Thymus (tissue), 11 donors: Measurements from ENCODE around the gene GHRH. TPM values are rescaled to one million over a fixed set of nuclear protein-coding genes. Genes with fewer than 3 reads are reported as not detected.

ENCODE experiments used
- DNase-seq, 9 donors: peaks; one replicate each; pipeline ENCODE4 v3.0.0-alpha.2; 2013; ENCODE audit warnings: low spot score in 9 of 9, low read depth in 6 of 9, missing footprints in 1 of 9
- H3K27ac ChIP-seq, 2 donors: one replicate each; pipeline ENCODE4 v1.5.1; 2013; ENCODE audit warnings: control low read depth in 1 of 2, low read depth in 1 of 2, low read length in 1 of 2, mild to moderate bottlenecking in 1 of 2, moderate library complexity in 1 of 2
- H3K27me3 ChIP-seq, 2 donors: one replicate each; pipeline ENCODE4 v1.5.1; 2013; ENCODE audit warnings: low read length in 1 of 2; ENCODE audit not compliant: control insufficient read depth in 2 of 2, insufficient read depth in 1 of 2
- H3K36me3 ChIP-seq, 2 donors: one replicate each; pipeline ENCODE4 v1.5.1; 2013; ENCODE audit warnings: low read length in 1 of 2, mild to moderate bottlenecking in 1 of 2, moderate library complexity in 1 of 2; ENCODE audit not compliant: control insufficient read depth in 2 of 2, insufficient read depth in 2 of 2
- H3K4me1 ChIP-seq, 2 donors: one replicate each; pipeline ENCODE4 v1.5.1; 2013; ENCODE audit warnings: low read length in 2 of 2; ENCODE audit not compliant: control insufficient read depth in 2 of 2, insufficient read depth in 2 of 2
- H3K4me3 ChIP-seq, 2 donors: one replicate each; pipeline ENCODE4 v1.5.1; 2013; ENCODE audit warnings: low read length in 2 of 2, control low read depth in 1 of 2, mild to moderate bottlenecking in 1 of 2
- H3K9me3 ChIP-seq, 2 donors: one replicate each; pipeline ENCODE4 v1.5.1; 2013; ENCODE audit warnings: low read length in 1 of 2, mild to moderate bottlenecking in 1 of 2; ENCODE audit not compliant: control insufficient read depth in 2 of 2, insufficient read depth in 1 of 2
- WGBS: extraction: QIAGEN DNeasy Blood & Tissue Kit; methylation state at CpG from one replicate; pipeline ENCODE4 v1.1.7; 2013; 5-methylcytosine and 5-hydroxymethylcytosine counted together
- polyA plus RNA-seq: library from polyadenylated mRNA; stranded (reverse); fragments of 200-250 nt; gene quantifications from one replicate; pipeline ENCODE4 v1.2.3, GENCODE V29; 2013
- total RNA-seq: library from RNA; stranded (reverse); fragments of 120-200 nt; gene quantifications from one replicate; pipeline ENCODE4 v1.2.4, GENCODE V29; 2013
- donor health status: healthy.

GHRH gene
- total and polyA plus RNA-seq, 2 donors, result 14.4 to 14.7 TPM

DNA sequence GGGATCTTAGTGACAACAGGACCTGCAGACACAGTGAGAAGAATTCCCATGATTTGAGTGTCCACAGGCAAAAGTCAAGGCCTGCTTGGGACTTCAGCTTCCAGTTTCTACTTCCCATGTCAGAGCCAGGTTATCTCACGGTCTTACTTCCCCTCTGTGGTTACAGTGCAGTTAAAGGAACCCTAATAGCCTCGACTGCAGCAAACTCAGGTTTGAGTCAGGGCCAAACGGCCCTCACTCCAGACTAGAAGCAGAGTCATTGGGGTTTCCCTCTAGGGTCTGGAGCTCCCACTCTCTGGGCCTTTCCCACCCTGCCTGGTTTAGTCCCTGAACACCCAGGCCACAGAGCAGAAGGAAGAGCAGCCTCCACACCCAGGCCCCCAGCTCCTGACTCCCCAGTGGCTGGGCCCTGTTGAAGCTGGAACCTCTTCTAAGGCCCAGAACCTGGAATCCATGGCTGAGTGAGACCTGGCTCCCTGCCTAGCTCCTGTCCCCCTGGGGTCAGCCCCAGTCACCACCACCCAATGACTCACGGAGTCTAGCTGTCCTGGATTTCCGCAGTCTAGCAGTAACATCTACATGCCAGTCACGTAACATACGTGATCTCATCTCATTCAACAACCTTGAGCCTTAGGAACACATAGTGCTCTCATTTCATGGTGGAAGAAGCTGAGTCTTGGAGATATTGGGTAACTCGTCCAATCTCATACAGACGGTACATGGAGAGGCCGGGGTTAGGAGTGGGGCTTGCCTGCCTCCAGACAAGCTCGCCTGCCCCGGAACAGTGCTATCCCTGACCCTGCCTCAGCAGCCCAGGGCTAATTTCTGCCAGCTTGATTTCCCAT, 9.2 kb upstream of the GHRH start:
- Histone ChIP-seq H3K27ac (peak overlapping the region in 1 of 2 donors; percentile 20), H3K27me3 (no peaks in the 10 kb centered on the region), H3K4me3 (no peak overlapping the region), H3K4me1 (peaks cover 0 to 5% of the 10 kb centered on the region in 2 donors), H3K9me3 (no peaks in the 10 kb centered on the region), H3K36me3 (no peaks in the 10 kb centered on the region)
- peak in 2 of 9 donors; percentile 10 to 35 for DNase-seq
- WGBS, result 76% methylated on average over 12 of the region's 12 CpGs

DNA sequence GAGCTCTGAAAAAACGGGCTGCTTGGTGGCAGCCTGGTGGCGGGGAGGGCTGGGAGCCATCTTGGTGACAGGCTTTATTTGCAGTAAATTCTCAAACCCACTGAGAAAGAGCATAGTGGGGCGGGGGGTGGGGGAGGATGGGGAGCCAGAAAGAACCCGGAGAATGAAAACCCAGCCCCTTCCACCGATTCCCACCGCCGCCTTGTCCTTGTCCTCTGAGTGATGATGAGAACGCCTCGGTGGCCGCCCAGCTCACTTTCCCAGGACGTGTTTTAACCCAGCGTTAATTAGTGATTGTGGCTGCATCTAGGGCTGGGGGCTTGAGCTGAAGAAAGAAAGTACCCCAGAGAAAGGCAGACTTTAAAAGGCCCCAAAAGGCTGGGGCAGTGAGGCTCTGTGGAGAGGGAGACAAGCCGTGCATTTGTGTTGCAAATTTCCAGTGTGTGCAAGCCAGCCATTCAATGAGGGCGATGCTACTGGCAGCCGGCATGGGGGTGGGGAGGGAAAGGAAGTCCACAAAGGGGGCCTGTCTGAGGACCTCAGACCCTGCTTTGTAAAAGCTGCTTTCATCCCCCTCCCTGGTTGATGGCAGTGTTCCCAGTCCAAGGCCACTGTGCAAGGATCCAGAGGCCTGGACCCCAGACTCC, 6.2 kb upstream of the GHRH start:
- Histone ChIP-seq H3K27me3 (no peaks in the 10 kb centered on the region), H3K9me3 (no peaks in the 10 kb centered on the region), H3K36me3 (no peaks in the 10 kb centered on the region), H3K27ac (no peak overlapping the region), H3K4me1 (peaks cover 0 to 7% of the 10 kb centered on the region in 2 donors), H3K4me3 (no peak overlapping the region)
- WGBS, result 97% methylated on average over 15 of the region's 15 CpGs
- no peak for DNase-seq

DNA sequence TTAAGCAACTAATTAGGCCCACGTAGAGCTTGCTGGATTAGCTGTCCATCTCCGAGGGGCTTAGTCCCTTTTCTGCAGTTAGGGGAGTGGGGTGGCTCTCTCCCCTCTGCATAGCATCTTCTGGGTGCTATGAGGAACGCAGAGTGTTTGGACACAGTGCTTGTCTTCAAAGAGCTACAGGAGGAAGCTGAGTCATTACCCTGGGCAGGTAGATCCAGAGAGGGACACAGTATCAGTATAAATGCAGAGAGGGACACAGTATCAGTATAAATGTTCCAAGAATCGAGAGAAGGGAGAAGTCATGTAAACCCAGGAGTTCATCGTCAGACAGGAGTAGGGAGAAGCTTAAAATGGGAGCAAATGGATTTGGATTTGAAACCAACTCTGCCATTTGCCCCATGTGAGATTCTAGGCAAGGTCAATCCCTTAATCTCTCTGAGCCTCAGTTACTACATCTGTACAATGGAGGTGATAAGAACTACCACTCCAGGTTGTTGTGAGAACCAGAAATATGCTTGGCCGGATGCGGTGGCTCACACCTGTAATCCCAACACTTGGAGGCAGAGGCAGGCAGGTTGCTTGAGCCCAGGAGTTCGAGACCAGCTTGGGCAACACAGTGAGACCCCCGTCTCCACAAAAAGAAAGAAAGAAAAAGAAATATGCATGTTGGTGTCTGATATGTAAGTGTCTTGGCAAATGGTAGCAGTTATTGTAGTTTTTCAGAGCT, 5.5 kb upstream of the GHRH start:
- no peaks in the 10 kb centered on the region for H3K9me3 ChIP-seq
- peaks cover 0 to 7% of the 10 kb centered on the region in 2 donors for H3K4me1 ChIP-seq
- no peaks in the 10 kb centered on the region for H3K27me3 ChIP-seq
- 96% methylated on average over 9 of the region's 9 CpGs for WGBS
- H3K36me3 ChIP-seq, result no peaks in the 10 kb centered on the region
- H3K27ac ChIP-seq, result no peak overlapping the region
- no peak for DNase-seq
- no peak overlapping the region for H3K4me3 ChIP-seq

DNA sequence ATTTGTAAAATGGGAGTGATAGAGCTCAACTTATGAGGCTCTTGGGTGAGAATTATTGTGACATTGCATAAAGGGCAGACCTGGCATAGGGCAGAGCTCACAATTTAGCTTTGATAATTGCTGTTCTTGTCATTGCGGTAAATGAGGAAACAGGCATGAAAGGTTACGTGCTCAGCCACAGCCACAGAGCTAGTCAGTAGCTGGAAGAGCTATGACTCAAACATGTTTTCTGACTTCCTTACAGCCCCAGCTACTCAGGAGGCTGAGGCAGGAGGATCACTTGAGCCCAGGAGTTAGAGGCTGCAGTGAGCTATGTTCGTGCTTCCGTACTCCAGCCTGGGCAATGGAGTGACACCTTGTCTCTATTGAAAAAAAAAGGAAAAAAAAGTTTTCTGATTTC, 3.5 kb upstream of the GHRH start:
- WGBS, result 85% methylated on average over 4 of the region's 4 CpGs
- Histone ChIP-seq H3K27me3 (no peaks in the 10 kb centered on the region), H3K9me3 (no peaks in the 10 kb centered on the region), H3K4me1 (peaks cover 0 to 7% of the 10 kb centered on the region in 2 donors), H3K27ac (no peak overlapping the region), H3K36me3 (no peaks in the 10 kb centered on the region), H3K4me3 (no peak overlapping the region)
- DNase-seq, result no peak

DNA sequence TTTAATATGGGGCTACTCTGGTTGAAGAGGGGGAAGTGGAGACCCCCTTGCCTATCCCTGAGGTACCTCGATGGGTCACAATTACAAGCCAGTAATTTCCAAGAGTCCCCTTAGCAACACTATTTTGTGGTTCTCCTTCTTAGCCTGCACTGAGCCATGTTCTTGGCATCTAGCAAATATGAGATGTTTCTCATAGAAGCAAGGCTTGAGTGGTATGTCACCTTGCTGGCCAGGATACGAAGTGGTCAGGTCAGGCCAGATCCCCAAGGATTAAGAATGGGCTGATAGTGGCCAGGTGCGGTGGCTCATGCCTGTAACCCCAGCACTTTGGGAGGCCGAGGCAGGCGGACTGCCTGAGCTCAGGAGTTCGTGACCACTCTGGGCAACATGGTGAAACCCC, 2.1 kb upstream of the GHRH start:
- H3K27ac ChIP-seq, result no peak overlapping the region
- DNase-seq, result no peak
- no peak overlapping the region for H3K4me3 ChIP-seq
- 80% methylated on average over 6 of the region's 6 CpGs for WGBS
- H3K36me3 ChIP-seq, result no peaks in the 10 kb centered on the region
- no peaks in the 10 kb centered on the region for H3K27me3 ChIP-seq
- peaks cover 0 to 8% of the 10 kb centered on the region in 2 donors for H3K4me1 ChIP-seq
- no peaks in the 10 kb centered on the region for H3K9me3 ChIP-seq

DNA sequence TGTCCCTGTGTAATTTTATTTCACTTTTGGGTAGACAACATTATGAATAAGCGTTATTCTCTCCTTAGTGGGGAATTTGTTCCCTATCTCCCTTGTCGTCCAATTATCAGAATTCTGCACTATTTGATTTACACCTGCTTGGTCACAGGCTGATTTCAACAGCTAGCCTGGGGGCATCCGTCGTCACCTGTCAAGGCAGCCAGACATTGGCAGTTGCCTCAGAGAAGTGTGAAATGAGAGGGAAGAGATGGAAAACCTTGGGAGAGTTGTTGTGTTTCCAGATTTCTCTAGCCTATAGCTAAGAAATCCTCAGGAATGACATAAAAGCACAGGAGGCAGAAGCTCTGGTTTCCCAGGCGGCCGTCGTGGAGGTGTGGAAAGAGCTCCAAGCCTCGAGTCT, 891 bp upstream of the GHRH start:
- Histone ChIP-seq H3K9me3 (no peaks in the 10 kb centered on the region), H3K27ac (no peak overlapping the region), H3K27me3 (peaks cover 0 to 2% of the 10 kb centered on the region in 2 donors), H3K4me1 (peaks cover 0 to 8% of the 10 kb centered on the region in 2 donors), H3K4me3 (no peak overlapping the region), H3K36me3 (no peaks in the 10 kb centered on the region)
- 94% methylated on average over 8 of the region's 8 CpGs for WGBS
- DNase-seq, result no peak

DNA sequence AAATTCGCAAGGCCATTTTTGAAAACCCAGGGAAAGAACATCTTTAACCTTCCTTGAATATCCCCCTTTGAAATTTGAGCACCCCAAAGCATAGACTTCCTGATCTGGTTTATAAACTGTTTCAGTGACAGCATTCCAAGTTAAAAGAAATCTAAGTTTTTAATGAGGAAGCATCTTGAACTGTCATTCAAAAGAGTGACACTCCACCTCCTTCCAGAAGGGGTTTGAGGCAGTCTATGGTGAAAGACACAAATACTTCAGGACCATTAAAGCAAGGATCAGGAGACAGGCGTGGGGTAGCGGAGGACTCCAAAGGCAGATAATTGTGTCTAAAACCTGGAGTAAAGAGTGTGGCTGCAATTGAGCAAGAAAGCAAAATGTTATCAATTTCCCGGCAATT, 691 bp downstream of the GHRH start:
- no peak for DNase-seq
- peaks cover 0 to 8% of the 10 kb centered on the region in 2 donors for H3K4me1 ChIP-seq
- H3K9me3 ChIP-seq, result no peaks in the 10 kb centered on the region
- peaks cover 0 to 2% of the 10 kb centered on the region in 2 donors for H3K27me3 ChIP-seq
- no peaks in the 10 kb centered on the region for H3K36me3 ChIP-seq
- WGBS, result 94% methylated on average over 4 of the region's 4 CpGs
- peak overlapping the region in 1 of 2 donors; percentile 36 for H3K27ac ChIP-seq
- H3K4me3 ChIP-seq, result no peak overlapping the region

DNA sequence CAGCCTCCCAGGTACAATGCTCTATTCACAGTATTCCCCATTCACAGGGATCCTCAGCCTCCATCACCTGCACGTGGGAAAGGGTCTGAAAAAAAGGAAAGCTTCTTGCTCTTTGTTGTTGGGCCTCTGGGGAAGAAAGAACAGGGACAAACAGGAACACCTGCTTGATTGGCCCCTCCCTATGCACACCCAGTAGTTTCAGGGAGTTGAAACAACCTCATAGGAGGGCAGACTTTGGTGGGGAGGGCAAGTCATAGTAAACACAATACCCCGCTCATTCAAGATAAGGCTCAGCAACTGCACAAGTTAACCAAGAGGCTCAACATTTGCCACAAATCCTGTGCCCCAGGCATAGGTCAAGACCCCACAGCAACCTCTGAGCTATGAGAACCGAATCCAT, 1.7 kb downstream of the GHRH start:
- peaks cover 0 to 7% of the 10 kb centered on the region in 2 donors for H3K4me1 ChIP-seq
- H3K9me3 ChIP-seq, result no peaks in the 10 kb centered on the region
- no peak overlapping the region for H3K27ac ChIP-seq
- no peak for DNase-seq
- H3K4me3 ChIP-seq, result no peak overlapping the region
- no peaks in the 10 kb centered on the region for H3K36me3 ChIP-seq
- 73% methylated on average over 3 of the region's 3 CpGs for WGBS
- H3K27me3 ChIP-seq, result peaks cover 0 to 2% of the 10 kb centered on the region in 2 donors

DNA sequence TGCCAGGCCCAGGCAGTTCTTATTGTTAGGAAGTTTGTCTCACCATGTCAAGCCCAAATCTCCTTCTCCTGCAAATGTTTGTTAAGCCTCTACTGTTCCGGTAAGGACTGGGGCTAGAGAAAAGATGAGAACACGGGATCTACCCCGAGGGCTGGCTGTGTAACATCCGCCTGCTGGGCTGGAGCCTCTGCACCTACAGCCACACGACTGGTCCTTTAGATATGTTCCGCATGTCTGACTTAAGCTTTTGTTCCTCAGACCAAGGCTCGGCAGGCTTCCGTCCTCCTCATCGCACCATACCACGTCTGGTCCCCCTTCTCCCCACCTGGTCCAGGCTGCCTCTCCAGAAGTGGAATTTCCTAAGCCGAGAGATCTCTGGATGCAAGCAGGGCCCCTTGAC, 2.6 kb downstream of the GHRH start:
- no peak overlapping the region for H3K4me3 ChIP-seq
- H3K36me3 ChIP-seq, result no peaks in the 10 kb centered on the region
- no peak overlapping the region for H3K27ac ChIP-seq
- 97% methylated on average over 11 of the region's 11 CpGs for WGBS
- DNase-seq, result no peak
- H3K4me1 ChIP-seq, result peaks cover 0 to 6% of the 10 kb centered on the region in 2 donors
- peaks cover 0 to 1% of the 10 kb centered on the region in 2 donors for H3K9me3 ChIP-seq
- peaks cover 0 to 2% of the 10 kb centered on the region in 2 donors for H3K27me3 ChIP-seq
